ENCODE measurements around the gene RGS17.
A peak's percentile ranks its signal among the peaks of the same experiment; 100 is the strongest.

RGS17 gene

GRCh38 chr6:153131037-153131981 is at the start of gene RGS17:
RGS17 (minus strand) TSS chr6:153131282; CDS start chr6:153044018, 87,264 bp downstream.
- TF ChIP-seq PATZ1 (CRISPR knock-in tag; IDR thresholded peaks at IDR 0.05; ENCODE audit: borderline replicate concordance) (no peak), SNAI2 (CRISPR knock-in tag; IDR thresholded peaks at IDR 0.05) (no peak), OSR1 (CRISPR knock-in tag; IDR thresholded peaks at IDR 0.05) (no peak), CSRNP3 (CRISPR knock-in tag; IDR thresholded peaks at IDR 0.05) (no peak), TSHZ2 (CRISPR knock-in tag; IDR thresholded peaks at IDR 0.05) (no peak), ISL1 (CRISPR knock-in tag; IDR thresholded peaks at IDR 0.05) (no peak), CREB5 (CRISPR knock-in tag; IDR thresholded peaks at IDR 0.05; ENCODE audit: low read depth) (no peak), ZFP30 (CRISPR knock-in tag; IDR thresholded peaks at IDR 0.05) (no peak), PPARA (CRISPR knock-in tag; IDR thresholded peaks at IDR 0.05; ENCODE audit: borderline replicate concordance) (no peak), TOX (CRISPR knock-in tag; IDR thresholded peaks at IDR 0.05; ENCODE audit: borderline replicate concordance) (no peak)

GRCh38 chr6:153172815-153173214 is 41.7 kb upstream of the RGS17 start:
- no peak for ATAC-seq
- no peak for TF ChIP-seq ZNF565 (CRISPR knock-in tag; conservative IDR thresholded peaks at IDR 0.05; ENCODE audit: low read depth)
- no peak for TF ChIP-seq POU6F1 (CRISPR knock-in tag; IDR thresholded peaks at IDR 0.05; ENCODE audit: borderline replicate concordance, low read depth)
- no peak for TF ChIP-seq TSHZ2 (CRISPR knock-in tag; IDR thresholded peaks at IDR 0.05)
- no peak for TF ChIP-seq TOX (CRISPR knock-in tag; IDR thresholded peaks at IDR 0.05; ENCODE audit: borderline replicate concordance)
- TF ChIP-seq ARNTL (CRISPR knock-in tag; IDR thresholded peaks at IDR 0.05; ENCODE audit: borderline replicate concordance, low read depth): no peak
- TF ChIP-seq ZNF8 (CRISPR knock-in tag; IDR thresholded peaks at IDR 0.05): no peak
- TF ChIP-seq TCF4 (CRISPR knock-in tag; IDR thresholded peaks at IDR 0.05; ENCODE audit: borderline replicate concordance): no peak
- TF ChIP-seq SNAI2 (CRISPR knock-in tag; IDR thresholded peaks at IDR 0.05): no peak
- TF ChIP-seq CREB5 (CRISPR knock-in tag; IDR thresholded peaks at IDR 0.05; ENCODE audit: low read depth): no peak
- no peak for TF ChIP-seq OSR1 (CRISPR knock-in tag; IDR thresholded peaks at IDR 0.05)
- TF ChIP-seq ZFP3 (CRISPR knock-in tag; IDR thresholded peaks at IDR 0.05): no peak
- no peak for TF ChIP-seq BACH2 (CRISPR knock-in tag; IDR thresholded peaks at IDR 0.05; ENCODE audit: borderline replicate concordance)

More at GRCh38 chr6:153131037-153131981, at the start of gene RGS17:
- peak; percentile 68 for ATAC-seq

Data from SK-N-SH treated with all-trans-retinoic acid at 6 μM for 48 hours (cell line).